Gastrocnemius medialis (tissue), 4 donors: ENCODE measurements around the gene SIRPA.

Experiments
- CTCF ChIP-seq, 5 experiments: fragments of 450-650 bp in 3 of 5; fragments of 200-600 bp in 2 of 5; sonication (generic) in 2 of 5; IDR thresholded peaks in 4 of 5; conservative IDR thresholded peaks in 1 of 5; 1 replicate in 4 of 5; 2 replicates in 1 of 5; pipeline ENCODE4 v1.5.1; 2016 to 2019; ENCODE audit warnings: antibody characterized with exemption in 5 of 5, mild to moderate bottlenecking in 3 of 5, moderate library complexity in 3 of 5
- POLR2A ChIP-seq, 2 donors: fragments of 450-650 bp; IDR thresholded peaks; one replicate each; pipeline ENCODE4 v1.6.1; 2017; ENCODE audit warnings: antibody characterized with exemption in 2 of 2, mild to moderate bottlenecking in 2 of 2, moderate library complexity in 2 of 2

- TF ChIP-seq CTCF (IDR thresholded peaks at IDR 0.05 in 4 of 5, conservative IDR thresholded peaks at IDR 0.05 in 1 of 5) (no peak), POLR2A (IDR thresholded peaks at IDR 0.05) (no peak)
Observed at GRCh38 chr20:1983301-1983700, 88.1 kb downstream of the SIRPA start.
